GM12892 (cell line): Measurements from ENCODE around the gene ESYT3.

Experiments
- POLR2A ChIP-seq: IDR thresholded peaks from 2 replicates; pipeline ENCODE4 v1.6.1; 2011; ENCODE audit warnings: low read depth, low read length, control low read depth
- POLR2AphosphoS5 ChIP-seq: IDR thresholded peaks from 2 replicates; pipeline ENCODE4 v1.6.1; 2011; ENCODE audit warnings: low read depth, low read length, control low read depth
- TAF1 ChIP-seq: IDR thresholded peaks from 2 replicates; pipeline ENCODE4 v1.6.1; 2011; ENCODE audit warnings: low read depth, mild to moderate bottlenecking, control low read depth, low read length, borderline replicate concordance

- TF ChIP-seq POLR2A (no peak), TAF1 (no peak), POLR2AphosphoS5 (no peak)
These were observed 43.9 kb upstream of the ESYT3 start for GRCh38 chr3:138390582-138390932.
